ENCODE measurements around the gene FBXW10.
"Not testable (repeated sequence)": the region's sequence is repeated elsewhere in the genome, so short reads cannot be mapped to it uniquely, and the experiment has no call there.

FBXW10 gene

GRCh38 chr17:18755969-18756368, 12.1 kb downstream of the FBXW10 start:
- not testable (repeated sequence) for DNase-seq

- not testable (repeated sequence) for DNase-seq
Measured at GRCh38 chr17:18757368-18758044, 13.7 kb downstream of the FBXW10 start.

GRCh38 chr17:18758344-18758743, 14.5 kb downstream of the FBXW10 start:
- not testable (repeated sequence) for DNase-seq

- DNase-seq, result not testable (repeated sequence)
Measured at GRCh38 chr17:18760221-18760620, 16.4 kb downstream of the FBXW10 start.

GRCh38 chr17:18770572-18770971, 26.7 kb downstream of the FBXW10 start:
- not testable (repeated sequence) for DNase-seq

- not testable (repeated sequence) for DNase-seq
Measured at GRCh38 chr17:18771066-18771465, 27.2 kb downstream of the FBXW10 start.

- DNase-seq, result no peak
Measured at GRCh38 chr17:18772471-18772870, 28.6 kb downstream of the FBXW10 start.

- DNase-seq, result peak; percentile 99
Measured at GRCh38 chr17:18780991-18781718, 37.3 kb downstream of the FBXW10 start, which contains the start of gene TVP23B. TSS of gene TVP23B (plus strand) at chr17:18781183. CDS start at chr17:18781294, 111 bp downstream.

GRCh38 chr17:18781805-18782204, 38.0 kb downstream of the FBXW10 start:
- not testable (repeated sequence) for DNase-seq

GRCh38 chr17:18785933-18786332, 42.1 kb downstream of the FBXW10 start:
- DNase-seq, result not testable (repeated sequence)

- not testable (repeated sequence) for DNase-seq
Measured at GRCh38 chr17:18786890-18787289, 43.0 kb downstream of the FBXW10 start.

GRCh38 chr17:18791402-18791801, 47.5 kb downstream of the FBXW10 start:
- DNase-seq, result not testable (repeated sequence)

- DNase-seq, result not testable (repeated sequence)
Measured at GRCh38 chr17:18794841-18795240, 51.0 kb downstream of the FBXW10 start.

GRCh38 chr17:18796887-18797286, 53.0 kb downstream of the FBXW10 start:
- not testable (repeated sequence) for DNase-seq

- not testable (repeated sequence) for DNase-seq
Measured at GRCh38 chr17:18803458-18804245, 59.8 kb downstream of the FBXW10 start.

GRCh38 chr17:18815924-18816323, 72.1 kb downstream of the FBXW10 start:
- not testable (repeated sequence) for DNase-seq

GRCh38 chr17:18816489-18817371, 72.9 kb downstream of the FBXW10 start:
- peak; percentile 75 for DNase-seq

GRCh38 chr17:18821430-18821829, 77.6 kb downstream of the FBXW10 start:
- DNase-seq, result peak; percentile 1

- DNase-seq, result not testable (repeated sequence)
Measured at GRCh38 chr17:18827613-18828012, 83.8 kb downstream of the FBXW10 start.
